ENCODE data around the gene SCMH1.
"Not testable (repeated sequence)": the region's sequence is repeated elsewhere in the genome, so short reads cannot be mapped to it uniquely, and the experiment has no call there.

Gene SCMH1

GRCh38 chr1:41246568-41246967 lies 4.5 kb upstream of the SCMH1 start:
- no peak for DNase-seq

GRCh38 chr1:41245659-41246058 lies 3.6 kb upstream of the SCMH1 start:
- DNase-seq = no peak

- no peak for DNase-seq
Measured at GRCh38 chr1:41243079-41243385, 926 bp upstream of the SCMH1 start.

- DNase-seq = no peak
Measured at GRCh38 chr1:41242342-41243078, 404 bp upstream of the SCMH1 start.

- no peak for DNase-seq
Measured at GRCh38 chr1:41241354-41241748, 755 bp downstream of the SCMH1 start.

GRCh38 chr1:41240781-41241353 lies 1.2 kb downstream of the SCMH1 start:
- DNase-seq = no peak

GRCh38 chr1:41239988-41240610 lies 2.0 kb downstream of the SCMH1 start:
- DNase-seq = no peak

GRCh38 chr1:41238311-41238988 lies 3.7 kb downstream of the SCMH1 start:
- no peak for DNase-seq

GRCh38 chr1:41236781-41237180 lies 5.3 kb downstream of the SCMH1 start:
- DNase-seq = no peak

GRCh38 chr1:41235893-41236292 lies 6.2 kb downstream of the SCMH1 start:
- DNase-seq = no peak

- DNase-seq = no peak
Measured at GRCh38 chr1:41233708-41234107, 8.4 kb downstream of the SCMH1 start.

- DNase-seq = no peak
Measured at GRCh38 chr1:41232305-41232704, 9.8 kb downstream of the SCMH1 start.

- no peak for DNase-seq
Measured at GRCh38 chr1:41230656-41231055, 11.4 kb downstream of the SCMH1 start.

GRCh38 chr1:41229219-41229618 lies 12.9 kb downstream of the SCMH1 start:
- not testable (repeated sequence) for DNase-seq

- no peak for DNase-seq
Measured at GRCh38 chr1:41226815-41227434, 15.2 kb downstream of the SCMH1 start.

- no peak for DNase-seq
Measured at GRCh38 chr1:41225495-41225894, 16.6 kb downstream of the SCMH1 start.

- DNase-seq = peak; percentile 38
Measured at GRCh38 chr1:41222496-41222895, 19.6 kb downstream of the SCMH1 start.

- DNase-seq = no peak
Measured at GRCh38 chr1:41221995-41222394, 20.1 kb downstream of the SCMH1 start.

GRCh38 chr1:41218152-41218551 lies 24.0 kb downstream of the SCMH1 start:
- no peak for DNase-seq

- no peak for DNase-seq
Measured at GRCh38 chr1:41217441-41217840, 24.7 kb downstream of the SCMH1 start.

- DNase-seq = no peak
Measured at GRCh38 chr1:41215623-41216022, 26.5 kb downstream of the SCMH1 start.

- no peak for DNase-seq
Measured at GRCh38 chr1:41213341-41213740, 28.8 kb downstream of the SCMH1 start.

- DNase-seq = not testable (repeated sequence)
Measured at GRCh38 chr1:41211608-41212007, 30.5 kb downstream of the SCMH1 start.

GRCh38 chr1:41207053-41207452 lies 35.1 kb downstream of the SCMH1 start:
- DNase-seq = not testable (repeated sequence)
